NCI-H128 (cell line): ENCODE results near the gene SNRNP48.

Source experiments
- DNase-seq: peaks from one replicate; lab custom pipeline; 2025; ENCODE audit not compliant: unreplicated experiment; lab: John Stamatoyannopoulos, UW

The SNRNP48 gene

GRCh38 chr6:7559196-7559595, 30.8 kb upstream of the SNRNP48 start:
- DNase-seq = no peak

GRCh38 chr6:7559651-7560385, 30.2 kb upstream of the SNRNP48 start:
- DNase-seq = no peak

GRCh38 chr6:7561153-7561964, 28.6 kb upstream of the SNRNP48 start:
- DNase-seq = peak; percentile 72

DNA sequence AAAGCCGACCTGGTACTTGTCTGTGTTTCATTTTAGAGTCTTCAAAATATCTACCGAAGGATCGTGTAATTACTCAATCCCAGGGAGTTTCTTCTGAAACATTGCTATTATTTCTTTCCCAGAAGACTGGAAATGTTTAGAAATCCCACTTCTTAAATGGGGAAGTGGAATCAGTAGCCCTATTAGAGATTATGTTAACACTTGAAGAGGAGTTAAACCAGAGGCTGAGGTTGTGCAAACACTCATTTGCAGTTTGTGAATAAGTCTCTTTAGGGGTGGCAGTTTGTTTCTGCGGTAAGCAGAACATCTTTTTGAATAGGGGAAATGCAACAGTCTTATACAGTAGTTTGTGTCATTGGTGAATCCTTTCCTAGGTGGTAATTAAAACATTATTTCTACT, 27.2 kb upstream of the SNRNP48 start:
- no peak for DNase-seq

- no peak for DNase-seq
Observed at GRCh38 chr6:7566107-7566506, 23.9 kb upstream of the SNRNP48 start.

GRCh38 chr6:7566617-7567173, 23.3 kb upstream of the SNRNP48 start:
- no peak for DNase-seq

GRCh38 chr6:7568021-7568420, 22.0 kb upstream of the SNRNP48 start:
- no peak for DNase-seq

DNA sequence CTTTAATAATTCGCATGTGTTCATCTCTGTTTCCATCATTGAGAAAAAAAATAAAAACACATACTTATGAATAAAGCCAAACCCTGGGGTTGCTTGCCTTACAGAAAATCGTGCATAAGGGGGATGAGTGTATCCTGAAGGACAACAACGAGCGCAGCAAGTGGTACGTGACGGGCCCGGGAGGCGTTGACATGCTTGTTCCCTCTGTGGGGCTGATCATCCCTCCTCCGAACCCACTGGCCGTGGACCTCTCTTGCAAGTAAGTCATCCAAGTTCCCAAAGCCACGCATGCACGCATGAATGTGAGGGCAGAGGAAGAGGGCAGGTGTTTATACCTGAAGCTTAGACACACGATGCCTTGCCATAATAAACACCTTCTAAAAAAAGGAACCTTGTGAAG, 20.9 kb upstream of the SNRNP48 start:
- DNase-seq = no peak

GRCh38 chr6:7572213-7572943, 17.6 kb upstream of the SNRNP48 start:
- no peak for DNase-seq

- DNase-seq = no peak
Observed at GRCh38 chr6:7574500-7574899, 15.5 kb upstream of the SNRNP48 start.

GRCh38 chr6:7578516-7578915, 11.5 kb upstream of the SNRNP48 start:
- DNase-seq = no peak

DNA sequence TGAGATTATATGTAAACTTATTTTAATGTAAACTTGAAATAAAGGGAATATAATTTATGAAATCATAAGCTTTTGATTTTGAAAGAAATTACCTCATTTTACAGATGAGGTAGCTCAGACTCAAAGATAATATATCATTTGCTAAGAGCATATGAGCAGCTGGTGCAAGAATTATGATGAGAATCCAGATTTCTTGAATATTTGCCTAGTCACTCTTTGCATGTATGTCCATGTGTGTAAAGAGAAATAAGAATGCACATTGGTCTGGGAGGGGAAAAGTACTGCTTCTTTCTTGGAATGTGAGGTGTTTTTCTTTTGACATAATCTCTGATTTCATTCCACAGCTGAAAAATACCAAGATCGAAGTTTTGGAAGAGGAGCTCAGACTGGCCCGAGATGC, 11.1 kb upstream of the SNRNP48 start:
- DNase-seq = no peak

DNA sequence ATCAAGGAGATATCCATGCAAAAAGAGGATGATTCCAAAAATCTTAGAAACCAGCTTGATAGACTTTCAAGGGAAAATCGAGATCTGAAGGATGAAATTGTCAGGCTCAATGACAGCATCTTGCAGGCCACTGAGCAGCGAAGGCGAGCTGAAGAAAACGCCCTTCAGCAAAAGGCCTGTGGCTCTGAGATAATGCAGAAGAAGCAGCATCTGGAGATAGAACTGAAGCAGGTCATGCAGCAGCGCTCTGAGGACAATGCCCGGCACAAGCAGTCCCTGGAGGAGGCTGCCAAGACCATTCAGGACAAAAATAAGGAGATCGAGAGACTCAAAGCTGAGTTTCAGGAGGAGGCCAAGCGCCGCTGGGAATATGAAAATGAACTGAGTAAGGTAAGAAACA, 10.1 kb upstream of the SNRNP48 start:
- no peak for DNase-seq

- DNase-seq = no peak
Observed at GRCh38 chr6:7580537-7580926, 9.5 kb upstream of the SNRNP48 start.

GRCh38 chr6:7580927-7581618, 8.9 kb upstream of the SNRNP48 start:
- DNase-seq = no peak

- DNase-seq = no peak
Observed at GRCh38 chr6:7585287-7585930, 4.6 kb upstream of the SNRNP48 start.

DNA sequence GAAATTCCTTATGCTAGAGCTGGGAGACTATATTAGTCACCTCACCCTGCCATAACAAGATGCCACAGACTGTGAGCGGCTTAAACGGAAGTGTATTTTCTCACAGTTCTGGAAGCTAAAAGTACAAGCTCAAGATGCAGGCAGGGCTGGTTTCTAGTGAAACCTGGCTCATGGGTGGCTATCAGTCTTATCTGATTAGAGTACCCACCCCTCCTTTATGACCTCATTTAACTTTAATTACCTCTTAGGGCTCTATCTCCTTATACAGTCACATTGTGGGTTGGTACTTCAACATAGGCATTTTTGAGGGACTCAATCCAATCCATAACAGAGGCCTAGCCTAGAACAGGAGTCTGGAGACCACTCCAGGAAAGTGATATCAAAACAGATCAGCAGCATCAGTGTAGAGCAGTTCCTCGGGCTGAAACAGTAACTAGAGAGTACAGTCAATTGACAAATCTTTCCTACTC, 2.3 kb upstream of the SNRNP48 start:
- no peak for DNase-seq

DNA sequence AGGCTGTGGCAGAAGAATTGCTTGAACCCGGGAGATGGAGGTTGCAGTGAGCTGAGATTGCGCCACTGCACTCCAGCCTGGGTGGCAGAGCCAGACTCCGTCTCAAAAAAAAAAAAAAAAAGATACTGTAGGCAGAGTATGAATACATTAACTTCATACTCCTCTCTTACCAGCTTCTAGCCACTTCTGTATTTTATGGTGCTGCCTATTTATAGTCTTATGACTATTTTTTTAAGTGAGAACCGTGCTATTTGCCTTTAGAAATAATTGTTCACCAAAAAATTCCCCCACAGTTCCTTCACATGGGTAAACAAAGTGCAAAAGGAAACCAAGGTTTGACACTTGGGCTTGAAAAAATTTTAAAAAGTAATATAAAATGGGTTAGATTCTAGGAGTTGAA, 1.5 kb upstream of the SNRNP48 start:
- DNase-seq = no peak

GRCh38 chr6:7589221-7589620, 777 bp upstream of the SNRNP48 start:
- no peak for DNase-seq

DNA sequence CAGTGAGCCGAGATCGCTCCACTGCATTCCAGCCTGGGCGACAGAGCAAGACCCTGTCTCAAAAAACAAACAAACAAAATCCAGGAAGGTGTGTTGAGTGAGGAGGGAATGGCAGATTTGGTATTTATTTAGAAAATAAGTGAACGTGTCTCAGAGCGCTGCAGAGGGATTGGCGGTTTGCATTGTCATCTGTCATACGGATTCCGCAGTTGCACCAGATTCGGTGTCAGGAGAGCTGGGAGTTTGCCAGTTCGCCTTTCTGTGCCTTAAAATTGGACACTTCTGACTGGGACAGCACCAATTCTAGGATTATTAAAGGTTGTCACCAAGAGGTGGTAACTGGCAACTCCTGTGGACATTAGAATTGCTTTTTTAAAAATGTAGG, 912 bp downstream of the SNRNP48 start:
- no peak for DNase-seq
